WTC11 (cell line): ENCODE data around the gene OR52D1. TPM values are rescaled to one million over a fixed set of nuclear protein-coding genes. Genes with fewer than 3 reads are reported as not detected.

ENCODE experiments used
- ATAC-seq: fragments of 200-7000 bp; cut with Tn5 transposase; 2 replicates; pipeline ENCODE4 v1.10.0; 2021; ENCODE audit warnings: mild to moderate bottlenecking, moderate library complexity
- CTCF ChIA-PET: fragments of 300-600 bp; sonication (Branson Sonifier 250); formaldehyde crosslinking; loops from one replicate; lab custom pipeline; 2021; ENCODE audit warnings: antibody characterized with exemption; lab: Charles Lee
- POLR2A ChIA-PET: fragments of 350-600 bp; sonication (Branson Sonifier 250); formaldehyde crosslinking; loops from one replicate; lab custom pipeline; 2021; ENCODE audit warnings: antibody characterized with exemption; lab: Charles Lee
- DNase-seq: peaks from one replicate; pipeline ENCODE4 v3.0.0; 2021; ENCODE audit warnings: low spot score
- H3K27ac Mint-ChIP-seq: 2 replicates; pipeline ENCODE4 v1.8.0; 2021; ENCODE audit warnings: mixed read lengths
- H3K27me3 Mint-ChIP-seq: 2 replicates; pipeline ENCODE4 v1.8.0; 2021; ENCODE audit warnings: low read depth, mild to moderate bottlenecking, moderate library complexity, mixed read lengths
- H3K36me3 Mint-ChIP-seq: 2 replicates; pipeline ENCODE4 v1.8.0; 2021; ENCODE audit warnings: mixed read lengths
- H3K4me1 Mint-ChIP-seq: 2 replicates; pipeline ENCODE4 v1.8.0; 2022; ENCODE audit warnings: mixed read lengths
- H3K4me3 Mint-ChIP-seq: 2 replicates; pipeline ENCODE4 v1.8.0; 2021; ENCODE audit warnings: mild to moderate bottlenecking, moderate library complexity, mixed read lengths
- H3K9me3 Mint-ChIP-seq: 2 replicates; pipeline ENCODE4 v1.8.0; 2021; ENCODE audit warnings: mixed read lengths
- EMX1 ChIP-seq: fragments of 250-450 bp; sonication (Bioruptor Pico); IDR thresholded peaks from 2 replicates; pipeline ENCODE4 v1.8.0; 2021; ENCODE audit warnings: mild to moderate bottlenecking
- ETV6 ChIP-seq: sonication (generic); formaldehyde crosslinking; IDR thresholded peaks from 2 replicates; pipeline ENCODE4 v1.8.1; 2022; ENCODE audit warnings: mild to moderate bottlenecking, missing genetic modification reagents
- GABPB1 ChIP-seq: sonication (generic); formaldehyde crosslinking; IDR thresholded peaks from 2 replicates; pipeline ENCODE4 v1.8.1; 2023; ENCODE audit warnings: mild to moderate bottlenecking, missing genetic modification reagents
- NFATC4 ChIP-seq: fragments of 250-450 bp; sonication (Bioruptor Pico); IDR thresholded peaks from 2 replicates; pipeline ENCODE4 v1.9.0; 2021; ENCODE audit warnings: mild to moderate bottlenecking
- NFYB ChIP-seq: sonication (generic); formaldehyde crosslinking; conservative IDR thresholded peaks from 2 replicates; pipeline ENCODE4 v1.8.0; 2022; ENCODE audit warnings: low read depth, missing genetic modification reagents
- SMAD4 ChIP-seq: sonication (generic); formaldehyde crosslinking; IDR thresholded peaks from 2 replicates; pipeline ENCODE4 v1.8.0; 2022; ENCODE audit warnings: mild to moderate bottlenecking, missing genetic modification reagents
- SOX15 ChIP-seq: fragments of 250-450 bp; sonication (Bioruptor Pico); IDR thresholded peaks from 2 replicates; pipeline ENCODE4 v1.9.0; 2021; ENCODE audit warnings: mild to moderate bottlenecking
- TEAD1 ChIP-seq: sonication (generic); formaldehyde crosslinking; IDR thresholded peaks from 2 replicates; pipeline ENCODE4 v1.8.0; 2022; ENCODE audit warnings: mild to moderate bottlenecking, missing genetic modification reagents
- ZNF138 ChIP-seq: sonication (generic); formaldehyde crosslinking; conservative IDR thresholded peaks from 2 replicates; pipeline ENCODE4 v1.8.1; 2022; ENCODE audit warnings: mild to moderate bottlenecking, moderate library complexity, missing genetic modification reagents
- ZNF219 ChIP-seq: sonication (generic); formaldehyde crosslinking; IDR thresholded peaks from 2 replicates; pipeline ENCODE4 v1.8.0; 2023; ENCODE audit warnings: missing genetic modification reagents, mild to moderate bottlenecking, borderline replicate concordance
- ZNF263 ChIP-seq: sonication (generic); formaldehyde crosslinking; IDR thresholded peaks from 2 replicates; pipeline ENCODE4 v1.8.1; 2022; ENCODE audit warnings: low read depth, mild to moderate bottlenecking, moderate library complexity, missing genetic modification reagents
- ZNF423 ChIP-seq: fragments of 250-450 bp; sonication (Bioruptor Pico); IDR thresholded peaks from 2 replicates; pipeline ENCODE4 v2.1.2; 2022; ENCODE audit warnings: mild to moderate bottlenecking, moderate library complexity
- ZNF671 ChIP-seq: fragments of 250-450 bp; sonication (Bioruptor Pico); IDR thresholded peaks from 2 replicates; pipeline ENCODE4 v1.8.0; 2021; ENCODE audit warnings: mild to moderate bottlenecking
- total RNA-seq: library from RNA; stranded (reverse); gene quantifications from 3 replicates; pipeline ENCODE4 v1.2.3, GENCODE V29; 2021
- TF ChIP-seq, protein P1 (sequence below): fragments of 200-600 bp; IDR thresholded peaks from 2 replicates; pipeline ENCODE4 v1.8.0; 2022; ENCODE audit warnings: antibody characterized with exemption
- TF ChIP-seq, protein P2 (sequence below): fragments of 250-450 bp; sonication (Bioruptor Pico); IDR thresholded peaks from 2 replicates; pipeline ENCODE4 v1.9.0; 2021; ENCODE audit warnings: mild to moderate bottlenecking
- TF ChIP-seq, protein P3 (sequence below): sonication (generic); formaldehyde crosslinking; conservative IDR thresholded peaks from 2 replicates; pipeline ENCODE4 v1.8.1; 2022; ENCODE audit warnings: mild to moderate bottlenecking, missing genetic modification reagents
- TF ChIP-seq, protein P4 (sequence below): sonication (generic); formaldehyde crosslinking; IDR thresholded peaks from 2 replicates; pipeline ENCODE4 v1.8.0; 2022; ENCODE audit warnings: mild to moderate bottlenecking, missing genetic modification reagents
- TF ChIP-seq, protein P5 (sequence below): fragments of 250-450 bp; sonication (Bioruptor Pico); IDR thresholded peaks from 2 replicates; pipeline ENCODE4 v1.9.0; 2021; ENCODE audit warnings: mild to moderate bottlenecking, borderline replicate concordance
- TF ChIP-seq, protein P6 (sequence below): sonication (generic); formaldehyde crosslinking; IDR thresholded peaks from 2 replicates; pipeline ENCODE4 v1.8.1; 2023; ENCODE audit warnings: mild to moderate bottlenecking, missing genetic modification reagents, borderline replicate concordance
- TF ChIP-seq, protein P7 (sequence below): sonication (generic); formaldehyde crosslinking; conservative IDR thresholded peaks from 2 replicates; pipeline ENCODE4 v1.8.1; 2023; ENCODE audit warnings: mild to moderate bottlenecking, low read depth, missing genetic modification reagents, moderate library complexity

Gene OR52D1
- total RNA-seq, 1 experiment from 2014 or later = not detected

DNA sequence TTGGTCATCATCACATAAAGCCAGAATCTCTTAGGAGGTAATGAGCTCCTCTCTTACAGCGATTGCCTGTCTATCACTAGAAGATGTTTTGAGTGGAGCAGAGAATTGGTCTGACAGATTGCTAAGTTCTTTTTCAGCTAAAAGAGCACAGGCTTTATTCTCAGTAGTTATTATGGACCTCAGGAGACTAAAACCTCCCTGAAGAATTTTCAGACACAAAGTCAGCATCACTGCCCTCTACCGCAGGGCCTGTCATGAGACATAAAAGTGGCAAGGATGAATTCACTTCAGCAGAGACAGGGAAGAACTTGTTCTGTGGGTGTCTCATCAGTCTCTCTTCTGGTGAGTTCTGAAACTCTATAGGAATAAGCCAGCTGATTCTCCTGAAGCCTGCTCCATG is 39.5 kb upstream of the OR52D1 start, which contains the start of gene OR51I2 (continued):
- TF ChIP-seq, protein P1, sequence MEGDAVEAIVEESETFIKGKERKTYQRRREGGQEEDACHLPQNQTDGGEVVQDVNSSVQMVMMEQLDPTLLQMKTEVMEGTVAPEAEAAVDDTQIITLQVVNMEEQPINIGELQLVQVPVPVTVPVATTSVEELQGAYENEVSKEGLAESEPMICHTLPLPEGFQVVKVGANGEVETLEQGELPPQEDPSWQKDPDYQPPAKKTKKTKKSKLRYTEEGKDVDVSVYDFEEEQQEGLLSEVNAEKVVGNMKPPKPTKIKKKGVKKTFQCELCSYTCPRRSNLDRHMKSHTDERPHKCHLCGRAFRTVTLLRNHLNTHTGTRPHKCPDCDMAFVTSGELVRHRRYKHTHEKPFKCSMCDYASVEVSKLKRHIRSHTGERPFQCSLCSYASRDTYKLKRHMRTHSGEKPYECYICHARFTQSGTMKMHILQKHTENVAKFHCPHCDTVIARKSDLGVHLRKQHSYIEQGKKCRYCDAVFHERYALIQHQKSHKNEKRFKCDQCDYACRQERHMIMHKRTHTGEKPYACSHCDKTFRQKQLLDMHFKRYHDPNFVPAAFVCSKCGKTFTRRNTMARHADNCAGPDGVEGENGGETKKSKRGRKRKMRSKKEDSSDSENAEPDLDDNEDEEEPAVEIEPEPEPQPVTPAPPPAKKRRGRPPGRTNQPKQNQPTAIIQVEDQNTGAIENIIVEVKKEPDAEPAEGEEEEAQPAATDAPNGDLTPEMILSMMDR = no peak
- TF ChIP-seq, all 79 proteins: peak for 0

DNA sequence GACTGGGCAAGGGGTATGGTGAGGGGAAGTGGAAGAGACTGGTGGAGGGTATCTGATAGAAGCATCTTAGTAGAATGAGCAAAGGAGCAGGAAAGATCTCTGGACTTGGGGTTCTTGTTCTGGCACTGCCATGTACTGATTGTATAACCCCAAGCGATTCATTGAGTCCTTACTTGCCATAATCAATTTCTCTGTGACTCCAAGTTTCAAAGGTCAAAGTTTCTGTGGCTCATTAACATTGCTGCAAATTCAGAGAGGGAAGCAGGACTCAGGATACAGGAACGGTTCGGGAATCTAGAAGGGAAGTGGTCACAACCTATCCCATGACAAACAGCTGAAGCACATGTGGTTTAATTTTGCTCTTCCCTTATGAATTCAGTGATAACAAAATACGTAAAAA is 39.1 kb upstream of the OR52D1 start:
- no peak overlapping the region for H3K4me3 Mint-ChIP-seq
- no peak for TF ChIP-seq ZNF219 (CRISPR knock-in tag)
- TF ChIP-seq, protein P2, sequence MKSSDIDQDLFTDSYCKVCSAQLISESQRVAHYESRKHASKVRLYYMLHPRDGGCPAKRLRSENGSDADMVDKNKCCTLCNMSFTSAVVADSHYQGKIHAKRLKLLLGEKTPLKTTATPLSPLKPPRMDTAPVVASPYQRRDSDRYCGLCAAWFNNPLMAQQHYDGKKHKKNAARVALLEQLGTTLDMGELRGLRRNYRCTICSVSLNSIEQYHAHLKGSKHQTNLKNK (CRISPR knock-in tag) = no peak
- no peak for TF ChIP-seq GABPB1 (CRISPR knock-in tag)
- TF ChIP-seq NFATC4 (CRISPR knock-in tag) = no peak
- TF ChIP-seq, protein P3, sequence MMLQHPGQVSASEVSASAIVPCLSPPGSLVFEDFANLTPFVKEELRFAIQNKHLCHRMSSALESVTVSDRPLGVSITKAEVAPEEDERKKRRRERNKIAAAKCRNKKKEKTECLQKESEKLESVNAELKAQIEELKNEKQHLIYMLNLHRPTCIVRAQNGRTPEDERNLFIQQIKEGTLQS (CRISPR knock-in tag) = no peak
- TF ChIP-seq, protein P4, sequence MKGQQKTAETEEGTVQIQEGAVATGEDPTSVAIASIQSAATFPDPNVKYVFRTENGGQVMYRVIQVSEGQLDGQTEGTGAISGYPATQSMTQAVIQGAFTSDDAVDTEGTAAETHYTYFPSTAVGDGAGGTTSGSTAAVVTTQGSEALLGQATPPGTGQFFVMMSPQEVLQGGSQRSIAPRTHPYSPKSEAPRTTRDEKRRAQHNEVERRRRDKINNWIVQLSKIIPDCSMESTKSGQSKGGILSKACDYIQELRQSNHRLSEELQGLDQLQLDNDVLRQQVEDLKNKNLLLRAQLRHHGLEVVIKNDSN (CRISPR knock-in tag) = no peak
- no peak for TF ChIP-seq TEAD1 (CRISPR knock-in tag)
- no peak for TF ChIP-seq ZNF423 (CRISPR knock-in tag)
- TF ChIP-seq, protein P5, sequence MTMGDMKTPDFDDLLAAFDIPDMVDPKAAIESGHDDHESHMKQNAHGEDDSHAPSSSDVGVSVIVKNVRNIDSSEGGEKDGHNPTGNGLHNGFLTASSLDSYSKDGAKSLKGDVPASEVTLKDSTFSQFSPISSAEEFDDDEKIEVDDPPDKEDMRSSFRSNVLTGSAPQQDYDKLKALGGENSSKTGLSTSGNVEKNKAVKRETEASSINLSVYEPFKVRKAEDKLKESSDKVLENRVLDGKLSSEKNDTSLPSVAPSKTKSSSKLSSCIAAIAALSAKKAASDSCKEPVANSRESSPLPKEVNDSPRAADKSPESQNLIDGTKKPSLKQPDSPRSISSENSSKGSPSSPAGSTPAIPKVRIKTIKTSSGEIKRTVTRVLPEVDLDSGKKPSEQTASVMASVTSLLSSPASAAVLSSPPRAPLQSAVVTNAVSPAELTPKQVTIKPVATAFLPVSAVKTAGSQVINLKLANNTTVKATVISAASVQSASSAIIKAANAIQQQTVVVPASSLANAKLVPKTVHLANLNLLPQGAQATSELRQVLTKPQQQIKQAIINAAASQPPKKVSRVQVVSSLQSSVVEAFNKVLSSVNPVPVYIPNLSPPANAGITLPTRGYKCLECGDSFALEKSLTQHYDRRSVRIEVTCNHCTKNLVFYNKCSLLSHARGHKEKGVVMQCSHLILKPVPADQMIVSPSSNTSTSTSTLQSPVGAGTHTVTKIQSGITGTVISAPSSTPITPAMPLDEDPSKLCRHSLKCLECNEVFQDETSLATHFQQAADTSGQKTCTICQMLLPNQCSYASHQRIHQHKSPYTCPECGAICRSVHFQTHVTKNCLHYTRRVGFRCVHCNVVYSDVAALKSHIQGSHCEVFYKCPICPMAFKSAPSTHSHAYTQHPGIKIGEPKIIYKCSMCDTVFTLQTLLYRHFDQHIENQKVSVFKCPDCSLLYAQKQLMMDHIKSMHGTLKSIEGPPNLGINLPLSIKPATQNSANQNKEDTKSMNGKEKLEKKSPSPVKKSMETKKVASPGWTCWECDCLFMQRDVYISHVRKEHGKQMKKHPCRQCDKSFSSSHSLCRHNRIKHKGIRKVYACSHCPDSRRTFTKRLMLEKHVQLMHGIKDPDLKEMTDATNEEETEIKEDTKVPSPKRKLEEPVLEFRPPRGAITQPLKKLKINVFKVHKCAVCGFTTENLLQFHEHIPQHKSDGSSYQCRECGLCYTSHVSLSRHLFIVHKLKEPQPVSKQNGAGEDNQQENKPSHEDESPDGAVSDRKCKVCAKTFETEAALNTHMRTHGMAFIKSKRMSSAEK = no peak
- no peak for TF ChIP-seq ZNF138 (CRISPR knock-in tag)
- TF ChIP-seq ETV6 (CRISPR knock-in tag) = no peak
- TF ChIP-seq ZNF263 (CRISPR knock-in tag) = no peak
- no peak for TF ChIP-seq ZNF671 (CRISPR knock-in tag)
- no peak for TF ChIP-seq EMX1 (CRISPR knock-in tag)
- no peak for TF ChIP-seq SMAD4 (CRISPR knock-in tag)
- ChIA-PET CTCF (no interaction called here), POLR2A (no interaction called here)
- no peak overlapping the region for H3K27ac Mint-ChIP-seq
- H3K36me3 Mint-ChIP-seq = no peaks in the 10 kb centered on the region
- DNase-seq = no peak
- H3K27me3 Mint-ChIP-seq = no peaks in the 10 kb centered on the region
- no peaks in the 10 kb centered on the region for H3K9me3 Mint-ChIP-seq
- peaks cover 24% of the 10 kb centered on the region for H3K4me1 Mint-ChIP-seq
- ATAC-seq = no peak

DNA sequence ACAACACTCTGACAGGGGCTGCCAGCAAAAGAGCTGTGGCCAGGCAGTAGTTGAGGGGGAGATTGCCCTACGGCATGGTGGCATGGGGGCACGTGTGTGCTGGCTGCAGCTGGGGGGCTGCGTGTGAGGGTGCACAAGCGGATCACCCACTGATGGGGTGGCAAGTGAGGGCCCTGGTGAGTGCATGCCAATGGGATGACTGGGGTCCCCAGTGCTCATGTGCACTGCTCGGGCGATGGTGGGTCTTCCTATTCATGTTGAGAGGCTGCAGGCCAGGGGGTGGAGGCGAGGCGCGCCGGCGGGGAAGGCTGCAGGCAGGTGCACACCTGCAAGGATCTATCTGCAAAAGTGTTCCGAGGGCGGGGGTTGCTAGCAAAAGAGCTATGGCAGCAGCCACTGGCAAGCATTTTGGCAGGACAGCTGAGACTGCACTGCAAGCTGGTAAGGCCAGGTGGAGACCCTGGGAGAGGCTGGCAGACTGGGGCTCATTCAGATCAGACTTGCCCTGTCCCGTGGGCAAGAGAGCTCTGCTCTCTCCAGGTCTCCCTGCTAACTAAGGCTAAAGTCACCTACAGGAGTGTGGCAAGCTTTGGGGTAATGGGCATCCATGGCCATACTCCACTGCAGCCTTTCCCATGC is 27.4 kb upstream of the OR52D1 start:
- Mint-ChIP-seq H3K4me1 (no peaks in the 10 kb centered on the region), H3K36me3 (no peaks in the 10 kb centered on the region), H3K27me3 (no peaks in the 10 kb centered on the region), H3K27ac (no peak overlapping the region), H3K9me3 (no peaks in the 10 kb centered on the region), H3K4me3 (no peak overlapping the region)
- POLR2A ChIA-PET = no interaction called here
- no peak for DNase-seq
- CTCF ChIA-PET = interaction anchor here (1.5 kb wide), 1 partner anchor 8 kb away, joined by 3 read pairs; no protein-coding TSS in a partner anchor
- no peak for ATAC-seq
- TF ChIP-seq SOX15 (CRISPR knock-in tag) (no peak), NFYB (CRISPR knock-in tag) (no peak)
- TF ChIP-seq, protein P6, sequence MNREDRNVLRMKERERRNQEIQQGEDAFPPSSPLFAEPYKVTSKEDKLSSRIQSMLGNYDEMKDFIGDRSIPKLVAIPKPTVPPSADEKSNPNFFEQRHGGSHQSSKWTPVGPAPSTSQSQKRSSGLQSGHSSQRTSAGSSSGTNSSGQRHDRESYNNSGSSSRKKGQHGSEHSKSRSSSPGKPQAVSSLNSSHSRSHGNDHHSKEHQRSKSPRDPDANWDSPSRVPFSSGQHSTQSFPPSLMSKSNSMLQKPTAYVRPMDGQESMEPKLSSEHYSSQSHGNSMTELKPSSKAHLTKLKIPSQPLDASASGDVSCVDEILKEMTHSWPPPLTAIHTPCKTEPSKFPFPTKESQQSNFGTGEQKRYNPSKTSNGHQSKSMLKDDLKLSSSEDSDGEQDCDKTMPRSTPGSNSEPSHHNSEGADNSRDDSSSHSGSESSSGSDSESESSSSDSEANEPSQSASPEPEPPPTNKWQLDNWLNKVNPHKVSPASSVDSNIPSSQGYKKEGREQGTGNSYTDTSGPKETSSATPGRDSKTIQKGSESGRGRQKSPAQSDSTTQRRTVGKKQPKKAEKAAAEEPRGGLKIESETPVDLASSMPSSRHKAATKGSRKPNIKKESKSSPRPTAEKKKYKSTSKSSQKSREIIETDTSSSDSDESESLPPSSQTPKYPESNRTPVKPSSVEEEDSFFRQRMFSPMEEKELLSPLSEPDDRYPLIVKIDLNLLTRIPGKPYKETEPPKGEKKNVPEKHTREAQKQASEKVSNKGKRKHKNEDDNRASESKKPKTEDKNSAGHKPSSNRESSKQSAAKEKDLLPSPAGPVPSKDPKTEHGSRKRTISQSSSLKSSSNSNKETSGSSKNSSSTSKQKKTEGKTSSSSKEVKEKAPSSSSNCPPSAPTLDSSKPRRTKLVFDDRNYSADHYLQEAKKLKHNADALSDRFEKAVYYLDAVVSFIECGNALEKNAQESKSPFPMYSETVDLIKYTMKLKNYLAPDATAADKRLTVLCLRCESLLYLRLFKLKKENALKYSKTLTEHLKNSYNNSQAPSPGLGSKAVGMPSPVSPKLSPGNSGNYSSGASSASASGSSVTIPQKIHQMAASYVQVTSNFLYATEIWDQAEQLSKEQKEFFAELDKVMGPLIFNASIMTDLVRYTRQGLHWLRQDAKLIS = no peak
- TF ChIP-seq, protein P7, sequence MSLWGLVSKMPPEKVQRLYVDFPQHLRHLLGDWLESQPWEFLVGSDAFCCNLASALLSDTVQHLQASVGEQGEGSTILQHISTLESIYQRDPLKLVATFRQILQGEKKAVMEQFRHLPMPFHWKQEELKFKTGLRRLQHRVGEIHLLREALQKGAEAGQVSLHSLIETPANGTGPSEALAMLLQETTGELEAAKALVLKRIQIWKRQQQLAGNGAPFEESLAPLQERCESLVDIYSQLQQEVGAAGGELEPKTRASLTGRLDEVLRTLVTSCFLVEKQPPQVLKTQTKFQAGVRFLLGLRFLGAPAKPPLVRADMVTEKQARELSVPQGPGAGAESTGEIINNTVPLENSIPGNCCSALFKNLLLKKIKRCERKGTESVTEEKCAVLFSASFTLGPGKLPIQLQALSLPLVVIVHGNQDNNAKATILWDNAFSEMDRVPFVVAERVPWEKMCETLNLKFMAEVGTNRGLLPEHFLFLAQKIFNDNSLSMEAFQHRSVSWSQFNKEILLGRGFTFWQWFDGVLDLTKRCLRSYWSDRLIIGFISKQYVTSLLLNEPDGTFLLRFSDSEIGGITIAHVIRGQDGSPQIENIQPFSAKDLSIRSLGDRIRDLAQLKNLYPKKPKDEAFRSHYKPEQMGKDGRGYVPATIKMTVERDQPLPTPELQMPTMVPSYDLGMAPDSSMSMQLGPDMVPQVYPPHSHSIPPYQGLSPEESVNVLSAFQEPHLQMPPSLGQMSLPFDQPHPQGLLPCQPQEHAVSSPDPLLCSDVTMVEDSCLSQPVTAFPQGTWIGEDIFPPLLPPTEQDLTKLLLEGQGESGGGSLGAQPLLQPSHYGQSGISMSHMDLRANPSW = no peak
